ENCODE results near the gene ADAMTS8.

- no peak for TF ChIP-seq CTCF (IDR thresholded peaks at IDR 0.05; ENCODE audit: low read depth, low read length)
- no peak for TF ChIP-seq EZH2phosphoT487 (IDR thresholded peaks at IDR 0.05; ENCODE audit: low read depth)
Measured at GRCh38 chr11:130394615-130395014, 33.8 kb downstream of the ADAMTS8 start.

All from OCI-LY3 (cell line).